Measurements from ENCODE around the gene ANKHD1. TPM values are rescaled to one million over a fixed set of nuclear protein-coding genes. Genes with fewer than 3 reads are reported as not detected.
"Not testable (repeated sequence)": the region's sequence is repeated elsewhere in the genome, so short reads cannot be mapped to it uniquely, and the experiment has no call there.

ANKHD1 gene
- total RNA-seq, 2 donors from 2014 or later: 85.6 to 95.9 TPM

DNA sequence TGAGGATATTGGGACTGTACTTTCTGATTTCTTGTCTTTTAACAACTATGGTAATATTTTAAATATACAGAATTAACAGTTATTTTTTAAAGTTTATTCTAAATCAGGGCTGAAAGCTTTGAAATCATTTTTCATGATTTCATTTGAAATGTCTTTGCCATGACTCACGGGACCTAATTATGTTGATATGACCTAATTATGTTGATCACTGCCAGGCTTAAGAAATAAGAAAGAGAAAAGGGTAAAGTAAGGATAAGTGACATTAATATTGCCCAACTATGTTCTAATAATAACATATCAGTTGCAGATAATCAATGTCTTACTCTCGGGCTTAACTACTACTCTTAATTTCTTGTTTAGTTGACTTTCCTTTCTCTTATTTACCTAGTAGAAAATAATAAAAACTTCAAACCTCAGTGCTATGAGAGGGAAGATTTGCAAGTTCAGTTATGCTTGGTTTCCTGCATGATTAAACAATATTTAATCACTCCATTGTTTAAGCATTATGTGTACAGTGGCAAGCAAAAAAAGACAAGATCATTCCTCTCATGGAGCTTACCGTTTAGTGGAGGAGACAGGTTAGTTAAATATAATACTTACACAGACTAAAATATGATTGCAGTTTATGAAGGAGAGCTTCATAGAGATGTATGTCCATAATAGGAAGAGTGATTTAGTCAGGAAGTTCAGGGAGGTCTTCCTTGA is 78.8 kb downstream of the ANKHD1 start:
- H3K27ac ChIP-seq (ENCODE audit: low read depth, low read length): no peak overlapping the region

DNA sequence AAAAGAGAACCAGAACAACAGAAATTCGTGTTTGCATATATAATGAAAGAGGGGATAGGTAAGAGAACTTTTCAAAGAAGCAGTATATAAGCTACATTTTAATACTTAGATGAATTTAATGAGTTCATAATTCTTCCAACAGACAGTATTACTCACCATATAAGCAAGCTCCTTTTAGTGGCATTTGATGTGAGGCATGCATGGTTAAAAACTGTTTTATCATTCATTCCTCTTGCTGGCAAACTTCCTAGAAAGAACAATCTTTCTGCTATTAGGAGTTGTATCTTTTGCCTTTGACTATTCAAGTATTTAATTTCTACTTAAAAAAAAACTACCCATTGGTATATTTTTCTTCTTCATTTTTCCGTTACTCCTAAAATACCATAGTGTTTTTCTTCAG is 80.1 kb downstream of the ANKHD1 start:
- H3K4me1 Mint-ChIP-seq: no peaks in the 10 kb centered on the region
- no peak overlapping the region for H3K4me3 Mint-ChIP-seq
- no peak for DNase-seq
- H3K36me3 ChIP-seq (ENCODE audit: control insufficient read depth, insufficient read depth, low read length): peaks cover 57% of the 10 kb centered on the region
- TF ChIP-seq CTCF (conservative IDR thresholded peaks at IDR 0.05): no peak
- no peaks in the 10 kb centered on the region for H3K27me3 Mint-ChIP-seq (ENCODE audit: insufficient read depth)
- peak overlapping the region; percentile 74 for H3K27ac Mint-ChIP-seq
- H3K4me3 ChIP-seq (ENCODE audit: low read length): no peak overlapping the region
- H3K9me3 ChIP-seq (ENCODE audit: control insufficient read depth, low read length): no peaks in the 10 kb centered on the region
- H3K9me3 Mint-ChIP-seq: no peaks in the 10 kb centered on the region
- H3K4me1 ChIP-seq (ENCODE audit: control insufficient read depth, insufficient read depth, low read length): no peaks in the 10 kb centered on the region
- no peaks in the 10 kb centered on the region for H3K27me3 ChIP-seq (ENCODE audit: control insufficient read depth, insufficient read depth, low read length, poor library complexity, severe bottlenecking)
- no peak overlapping the region for H3K9ac ChIP-seq (ENCODE audit: extremely low read depth, low read length, poor library complexity, severe bottlenecking)
- 76 to 100% methylated on average over 1 to 2 of the region's 2 CpGs for WGBS, 2 experiments (ENCODE audit: insufficient coverage in 1 of 2, insufficient read length in 1 of 2)
- peaks cover 26% of the 10 kb centered on the region for H3K36me3 Mint-ChIP-seq (ENCODE audit: low read depth)
- no peak overlapping the region for H3K27ac ChIP-seq (ENCODE audit: low read depth, low read length)

More for the DNA sequence above, 78.8 kb downstream of the ANKHD1 start:
- no peaks in the 10 kb centered on the region for H3K9me3 ChIP-seq (ENCODE audit: control insufficient read depth, low read length)
- Mint-ChIP-seq H3K9me3 (no peaks in the 10 kb centered on the region), H3K27ac (no peak overlapping the region), H3K27me3 (ENCODE audit: insufficient read depth) (no peaks in the 10 kb centered on the region), H3K4me3 (no peak overlapping the region), H3K4me1 (no peaks in the 10 kb centered on the region), H3K36me3 (ENCODE audit: low read depth) (peaks cover 22% of the 10 kb centered on the region)
- H3K27me3 ChIP-seq (ENCODE audit: control insufficient read depth, insufficient read depth, low read length, poor library complexity, severe bottlenecking): no peaks in the 10 kb centered on the region
- no peak overlapping the region for H3K9ac ChIP-seq (ENCODE audit: extremely low read depth, low read length, poor library complexity, severe bottlenecking)
- no peak for DNase-seq
- TF ChIP-seq CTCF (conservative IDR thresholded peaks at IDR 0.05): no peak
- no peaks in the 10 kb centered on the region for H3K4me1 ChIP-seq (ENCODE audit: control insufficient read depth, insufficient read depth, low read length)
- H3K36me3 ChIP-seq (ENCODE audit: control insufficient read depth, insufficient read depth, low read length): peaks cover 56% of the 10 kb centered on the region
- no peak overlapping the region for H3K4me3 ChIP-seq (ENCODE audit: low read length)
- WGBS, 2 experiments (ENCODE audit: insufficient coverage in 1 of 2, insufficient read length in 1 of 2): 86 to 89% methylated on average over 1 to 2 of the region's 3 CpGs

DNA sequence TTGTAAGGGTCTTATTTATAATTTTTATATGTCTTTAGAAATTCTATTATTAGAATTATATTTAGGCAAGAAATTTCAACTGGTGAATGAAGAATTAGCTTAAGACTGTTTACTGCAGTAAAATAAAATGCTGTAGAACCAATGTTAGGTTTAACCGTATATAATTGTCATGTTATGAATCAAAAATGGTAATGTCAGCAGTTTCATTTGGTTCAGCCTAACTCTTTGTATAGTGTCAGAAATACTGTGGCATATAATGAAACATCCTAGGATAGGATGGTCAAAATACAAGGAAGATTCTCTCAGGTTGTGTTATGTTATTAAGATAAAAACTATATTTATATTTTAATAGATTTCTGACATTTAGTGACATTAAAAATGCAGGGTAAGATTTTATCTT is 81.4 kb downstream of the ANKHD1 start:
- no peaks in the 10 kb centered on the region for H3K9me3 Mint-ChIP-seq
- H3K9me3 ChIP-seq (ENCODE audit: control insufficient read depth, low read length): no peaks in the 10 kb centered on the region
- no peaks in the 10 kb centered on the region for H3K27me3 ChIP-seq (ENCODE audit: control insufficient read depth, insufficient read depth, low read length, poor library complexity, severe bottlenecking)
- no peak for DNase-seq
- no peaks in the 10 kb centered on the region for H3K4me1 Mint-ChIP-seq
- 93 to 100% methylated on average over 1 of the region's 1 CpG for WGBS, 2 experiments (ENCODE audit: insufficient coverage in 1 of 2, insufficient read length in 1 of 2)
- H3K27me3 Mint-ChIP-seq (ENCODE audit: insufficient read depth): no peaks in the 10 kb centered on the region
- H3K27ac ChIP-seq (ENCODE audit: low read depth, low read length): no peak overlapping the region
- peaks cover 62% of the 10 kb centered on the region for H3K36me3 ChIP-seq (ENCODE audit: control insufficient read depth, insufficient read depth, low read length)
- H3K4me3 ChIP-seq (ENCODE audit: low read length): no peak overlapping the region
- TF ChIP-seq CTCF (conservative IDR thresholded peaks at IDR 0.05): no peak
- H3K36me3 Mint-ChIP-seq (ENCODE audit: low read depth): peaks cover 28% of the 10 kb centered on the region
- no peak overlapping the region for H3K9ac ChIP-seq (ENCODE audit: extremely low read depth, low read length, poor library complexity, severe bottlenecking)
- H3K4me3 Mint-ChIP-seq: no peak overlapping the region
- no peaks in the 10 kb centered on the region for H3K4me1 ChIP-seq (ENCODE audit: control insufficient read depth, insufficient read depth, low read length)
- no peak overlapping the region for H3K27ac Mint-ChIP-seq

- peaks cover 69% of the 10 kb centered on the region for H3K36me3 ChIP-seq (ENCODE audit: control insufficient read depth, insufficient read depth, low read length)
- WGBS, 2 experiments (ENCODE audit: insufficient coverage in 1 of 2, insufficient read length in 1 of 2): 88 to 95% methylated on average over 3 to 4 of the region's 4 CpGs
- H3K27ac Mint-ChIP-seq; H3K27me3 Mint-ChIP-seq (ENCODE audit: insufficient read depth); H3K4me1 ChIP-seq (ENCODE audit: control insufficient read depth, insufficient read depth, low read length); DNase-seq; H3K27ac ChIP-seq (ENCODE audit: low read depth, low read length); H3K27me3 ChIP-seq (ENCODE audit: control insufficient read depth, insufficient read depth, low read length, poor library complexity, severe bottlenecking); H3K4me3 Mint-ChIP-seq; H3K9me3 ChIP-seq (ENCODE audit: control insufficient read depth, low read length); H3K4me1 Mint-ChIP-seq; H3K9me3 Mint-ChIP-seq; H3K9ac ChIP-seq (ENCODE audit: extremely low read depth, low read length, poor library complexity, severe bottlenecking); H3K4me3 ChIP-seq (ENCODE audit: low read length): not testable (repeated sequence)
- peaks cover 40% of the 10 kb centered on the region for H3K36me3 Mint-ChIP-seq (ENCODE audit: low read depth)
Measured at GRCh38 chr5:140488141-140488540, 86.5 kb downstream of the ANKHD1 start.

Measured in endodermal cell (in vitro differentiated cells).